ENCODE measurements around the gene PLA2G2F.

- TF ChIP-seq REST (IDR thresholded peaks at IDR 0.05) (no peak), ZFP36 (IDR thresholded peaks at IDR 0.05; ENCODE audit: borderline replicate concordance, partially characterized antibody) (no peak), RARB (CRISPR knock-in tag; IDR thresholded peaks at IDR 0.05) (no peak), CTCF (IDR thresholded peaks at IDR 0.05) (no peak), NFE2L2 (conservative IDR thresholded peaks at IDR 0.05; ENCODE audit: low read length) (no peak), NR3C1 (IDR thresholded peaks at IDR 0.05) (no peak)
These were observed 31.3 kb upstream of the PLA2G2F start for GRCh38 chr1:20107796-20108195.
